Measurements from ENCODE around the gene DENND2A. TPM values are rescaled to one million over a fixed set of nuclear protein-coding genes. Genes with fewer than 3 reads are reported as not detected.
A peak's percentile ranks its signal among the peaks of the same experiment; 100 is the strongest.
"Not testable (repeated sequence)": the region's sequence is repeated elsewhere in the genome, so short reads cannot be mapped to it uniquely, and the experiment has no call there.

Gene DENND2A
- total RNA-seq, 1 experiment from 2014 or later = not detected

DNA sequence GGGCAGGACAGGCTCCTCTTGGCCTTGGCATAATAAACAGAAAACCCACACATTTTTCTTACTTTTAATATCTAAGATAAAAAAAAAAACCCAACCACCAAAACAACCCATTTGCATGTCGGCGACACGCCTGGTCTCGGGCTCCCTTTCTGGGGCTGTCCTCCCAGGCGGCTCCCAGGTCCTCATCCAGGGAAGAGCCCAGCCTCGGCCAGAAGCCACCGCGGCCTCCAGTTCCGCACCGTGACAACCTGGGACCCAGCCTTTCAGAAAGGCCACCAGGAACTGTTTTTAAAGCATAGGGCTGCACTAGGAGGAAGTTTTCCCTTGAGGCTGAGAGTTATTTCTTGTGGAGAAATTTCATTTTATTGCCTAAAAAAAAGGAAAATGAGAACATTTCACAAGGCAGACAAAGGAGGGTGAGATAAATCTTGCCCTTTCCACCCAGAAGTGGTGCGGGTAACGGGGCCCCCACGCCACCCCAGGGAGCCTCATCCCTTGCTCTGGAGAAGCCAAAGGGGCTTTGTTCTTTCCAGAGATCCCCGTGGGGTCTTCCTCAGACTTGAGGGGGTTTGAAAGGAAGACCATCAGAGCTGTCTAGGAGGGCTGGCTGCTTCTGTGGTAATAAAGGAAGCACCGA is 122.1 kb downstream of the DENND2A start:
- intact Hi-C loops (cut with micrococcal nuclease; ENCODE audit: unreplicated experiment) = loop anchor here (1.0 kb wide), 1 partner anchor 135 kb away; no protein-coding TSS in a partner anchor
- Mint-ChIP-seq H3K9me3 (ENCODE audit: low read depth, unreplicated experiment) (no peaks in the 10 kb centered on the region), H3K4me3 (ENCODE audit: low read depth, unreplicated experiment) (no peak overlapping the region), H3K27ac (ENCODE audit: unreplicated experiment) (no peak overlapping the region), H3K27me3 (ENCODE audit: unreplicated experiment) (no peaks in the 10 kb centered on the region), H3K36me3 (ENCODE audit: insufficient read depth, unreplicated experiment) (no peaks in the 10 kb centered on the region), H3K4me1 (ENCODE audit: low read depth, unreplicated experiment) (no peaks in the 10 kb centered on the region)
- CTCF ChIA-PET = interaction anchor here (0.6 to 1.9 kb wide), 5 partner anchors 8 to 135 kb away, joined by 3 to 28 read pairs (median 4); no protein-coding TSS in a partner anchor
- BruUV-seq (replicated peaks) = no TSS peak
- DNase-seq = no peak
- TF ChIP-seq, protein P1, sequence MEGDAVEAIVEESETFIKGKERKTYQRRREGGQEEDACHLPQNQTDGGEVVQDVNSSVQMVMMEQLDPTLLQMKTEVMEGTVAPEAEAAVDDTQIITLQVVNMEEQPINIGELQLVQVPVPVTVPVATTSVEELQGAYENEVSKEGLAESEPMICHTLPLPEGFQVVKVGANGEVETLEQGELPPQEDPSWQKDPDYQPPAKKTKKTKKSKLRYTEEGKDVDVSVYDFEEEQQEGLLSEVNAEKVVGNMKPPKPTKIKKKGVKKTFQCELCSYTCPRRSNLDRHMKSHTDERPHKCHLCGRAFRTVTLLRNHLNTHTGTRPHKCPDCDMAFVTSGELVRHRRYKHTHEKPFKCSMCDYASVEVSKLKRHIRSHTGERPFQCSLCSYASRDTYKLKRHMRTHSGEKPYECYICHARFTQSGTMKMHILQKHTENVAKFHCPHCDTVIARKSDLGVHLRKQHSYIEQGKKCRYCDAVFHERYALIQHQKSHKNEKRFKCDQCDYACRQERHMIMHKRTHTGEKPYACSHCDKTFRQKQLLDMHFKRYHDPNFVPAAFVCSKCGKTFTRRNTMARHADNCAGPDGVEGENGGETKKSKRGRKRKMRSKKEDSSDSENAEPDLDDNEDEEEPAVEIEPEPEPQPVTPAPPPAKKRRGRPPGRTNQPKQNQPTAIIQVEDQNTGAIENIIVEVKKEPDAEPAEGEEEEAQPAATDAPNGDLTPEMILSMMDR (IDR thresholded peaks at IDR 0.05; ENCODE audit: unreplicated experiment) = no peak

DNA sequence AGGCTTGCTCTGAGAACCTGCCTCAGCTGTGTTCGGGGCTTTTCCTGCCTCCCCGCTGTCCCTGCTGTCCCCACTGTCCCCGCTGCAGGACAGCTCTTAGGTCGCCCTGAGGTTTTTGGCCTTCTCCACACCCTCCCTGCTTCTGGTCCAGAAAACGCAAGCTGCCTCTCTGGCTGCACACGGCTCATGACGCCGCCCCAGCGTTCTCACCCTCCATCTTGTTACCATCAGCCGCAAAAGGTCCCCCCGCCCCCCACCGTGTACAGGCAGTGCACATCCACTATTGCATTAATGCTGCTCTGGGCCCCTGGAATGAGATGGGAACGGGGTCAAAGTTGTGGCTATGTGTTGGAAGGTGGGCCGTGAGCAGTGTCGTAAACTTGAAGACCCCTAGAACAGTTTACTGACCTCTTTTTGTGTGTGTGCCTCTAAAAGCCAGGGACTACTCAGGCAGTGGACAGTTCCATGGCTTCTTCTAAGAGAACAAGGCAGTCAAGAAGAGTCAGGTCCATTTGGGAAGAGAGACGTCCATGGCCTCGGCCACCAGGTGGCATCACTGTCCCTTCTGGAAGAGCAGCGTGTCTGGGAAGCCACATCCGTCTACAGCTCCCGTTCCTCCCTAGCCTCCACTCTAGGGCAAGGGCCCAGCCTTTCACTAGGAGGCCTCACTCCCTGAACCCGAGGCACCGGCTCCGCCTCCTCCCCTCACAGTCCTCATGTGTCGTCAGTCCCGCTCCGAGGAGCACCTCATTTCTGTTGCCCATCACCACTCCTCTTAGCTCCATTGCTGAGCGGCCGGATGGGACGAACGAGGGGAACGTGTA is 122.9 kb downstream of the DENND2A start:
- intact Hi-C loops (cut with micrococcal nuclease; ENCODE audit: unreplicated experiment) = loop anchor here (1.0 kb wide), 1 partner anchor 136 kb away; no protein-coding TSS in a partner anchor
- no TSS peak for BruUV-seq (replicated peaks)
- CTCF ChIA-PET = interaction anchor here (0.7 to 1.9 kb wide), 5 partner anchors 9 to 1131 kb away, joined by 3 to 28 read pairs (median 3); no protein-coding TSS in a partner anchor
- Mint-ChIP-seq H3K4me1 (ENCODE audit: low read depth, unreplicated experiment) (no peaks in the 10 kb centered on the region), H3K27me3 (ENCODE audit: unreplicated experiment) (no peaks in the 10 kb centered on the region), H3K27ac (ENCODE audit: unreplicated experiment) (no peak overlapping the region), H3K4me3 (ENCODE audit: low read depth, unreplicated experiment) (no peak overlapping the region), H3K9me3 (ENCODE audit: low read depth, unreplicated experiment) (no peaks in the 10 kb centered on the region), H3K36me3 (ENCODE audit: insufficient read depth, unreplicated experiment) (no peaks in the 10 kb centered on the region)
- peak; percentile 90 for DNase-seq
- TF ChIP-seq, protein P1 (IDR thresholded peaks at IDR 0.05; ENCODE audit: unreplicated experiment) = peak; percentile 85

DNA sequence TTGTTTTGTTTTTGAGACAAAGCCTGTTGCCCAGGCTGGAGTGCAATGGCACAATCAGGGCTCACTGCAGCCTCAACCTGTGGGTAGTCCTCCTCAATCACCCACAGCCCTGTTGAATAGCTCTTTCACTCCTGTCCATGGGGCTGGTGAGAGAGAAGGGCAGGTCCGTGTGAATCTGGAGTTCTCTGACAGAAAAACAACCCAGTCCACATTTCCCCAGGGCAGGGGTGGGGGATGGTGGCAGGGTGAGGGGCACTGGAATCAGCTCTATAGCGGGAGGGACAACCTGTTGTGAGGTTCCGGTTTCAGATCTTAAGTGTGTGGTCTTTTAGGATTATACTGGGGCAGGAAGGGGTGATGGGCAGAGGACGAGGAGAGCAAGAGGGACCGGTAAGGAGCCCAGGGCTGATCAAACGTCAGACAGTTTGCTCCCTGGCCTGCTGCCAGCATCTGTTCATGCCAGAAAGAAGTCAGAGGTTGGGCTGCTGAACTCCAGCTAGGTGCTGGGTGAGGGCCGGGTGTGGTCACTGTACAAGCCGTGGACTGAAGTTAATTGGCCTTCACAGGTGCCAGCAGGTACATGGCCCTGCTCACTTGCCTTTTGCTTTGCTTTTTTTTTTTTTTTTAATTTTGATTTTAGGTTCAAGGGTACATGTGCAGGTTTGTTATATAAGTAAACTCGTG is 128.2 kb downstream of the DENND2A start:
- TF ChIP-seq, protein P1 (IDR thresholded peaks at IDR 0.05; ENCODE audit: unreplicated experiment) = no peak
- no peaks in the 10 kb centered on the region for H3K9me3 Mint-ChIP-seq (ENCODE audit: low read depth, unreplicated experiment)
- CTCF ChIA-PET = interaction anchor here (0.7 kb wide), 1 partner anchor 24 kb away, joined by 4 read pairs; no protein-coding TSS in a partner anchor
- no peak overlapping the region for H3K4me3 Mint-ChIP-seq (ENCODE audit: low read depth, unreplicated experiment)
- no peaks in the 10 kb centered on the region for H3K27me3 Mint-ChIP-seq (ENCODE audit: unreplicated experiment)
- BruUV-seq (replicated peaks) = no TSS peak
- peak overlapping the region; percentile 43 for H3K27ac Mint-ChIP-seq (ENCODE audit: unreplicated experiment)
- intact Hi-C loops (cut with micrococcal nuclease; ENCODE audit: unreplicated experiment) = loop anchor here (5.0 kb wide), 1 partner anchor 35 kb away; the partner anchor contains the start of gene MKRN1
- H3K4me1 Mint-ChIP-seq (ENCODE audit: low read depth, unreplicated experiment) = peaks cover 8% of the 10 kb centered on the region
- H3K36me3 Mint-ChIP-seq (ENCODE audit: insufficient read depth, unreplicated experiment) = peaks cover 5% of the 10 kb centered on the region
- peak; percentile 77 for DNase-seq

DNA sequence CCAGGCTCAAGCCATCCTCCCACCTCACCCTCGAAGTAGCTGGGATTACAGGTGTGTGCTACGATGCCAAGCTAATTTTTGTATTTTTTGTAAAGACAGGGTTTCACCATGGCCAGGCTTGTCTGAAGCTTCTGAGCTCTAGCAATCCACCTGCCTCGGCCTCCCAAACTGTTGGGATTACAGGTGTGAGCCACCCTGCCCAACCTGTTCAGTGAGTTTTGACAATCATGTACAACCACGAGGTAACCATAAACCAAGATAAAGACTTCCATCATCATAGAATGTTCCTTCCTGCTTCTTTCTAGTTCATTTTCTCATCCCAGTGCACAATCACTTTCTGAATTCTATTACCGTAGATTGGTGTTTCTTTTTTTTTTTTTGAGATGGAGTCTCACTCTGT is 130.8 kb downstream of the DENND2A start:
- no peaks in the 10 kb centered on the region for H3K9me3 Mint-ChIP-seq (ENCODE audit: low read depth, unreplicated experiment)
- peaks cover 5% of the 10 kb centered on the region for H3K36me3 Mint-ChIP-seq (ENCODE audit: insufficient read depth, unreplicated experiment)
- no peak overlapping the region for H3K4me3 Mint-ChIP-seq (ENCODE audit: low read depth, unreplicated experiment)
- BruUV-seq (replicated peaks) = no TSS peak
- CTCF ChIA-PET = interaction anchor here (0.7 kb wide), 1 partner anchor 1173 kb away, joined by 3 read pairs; no protein-coding TSS in a partner anchor
- no peaks in the 10 kb centered on the region for H3K27me3 Mint-ChIP-seq (ENCODE audit: unreplicated experiment)
- peak; percentile 45 for DNase-seq
- intact Hi-C loops (cut with micrococcal nuclease; ENCODE audit: unreplicated experiment) = loop anchor here (5.0 kb wide), 1 partner anchor 32 kb away; the partner anchor contains the start of gene MKRN1
- TF ChIP-seq, protein P1 (IDR thresholded peaks at IDR 0.05; ENCODE audit: unreplicated experiment) = no peak
- peaks cover 8% of the 10 kb centered on the region for H3K4me1 Mint-ChIP-seq (ENCODE audit: low read depth, unreplicated experiment)
- peak overlapping the region; percentile 68 for H3K27ac Mint-ChIP-seq (ENCODE audit: unreplicated experiment)

DNA sequence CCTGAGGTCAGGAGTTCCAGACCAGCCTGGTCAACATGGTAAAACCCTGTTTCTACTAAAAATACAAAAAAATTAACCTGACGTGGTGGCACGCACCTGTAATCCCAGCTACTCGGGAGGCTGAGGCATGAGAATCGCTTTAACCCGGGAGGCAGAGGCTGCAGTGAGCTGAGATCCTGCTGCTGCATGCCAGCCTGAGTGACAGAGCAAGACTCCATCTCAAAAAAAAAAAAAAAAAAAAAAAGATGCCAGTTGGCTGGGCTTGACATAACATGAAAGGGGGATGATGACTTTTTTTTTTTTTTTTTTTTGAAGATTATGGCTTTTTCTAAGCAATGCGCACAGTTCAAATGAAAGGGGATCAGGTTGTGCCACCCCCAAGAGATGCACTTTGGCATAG is 133.1 kb downstream of the DENND2A start:
- intact Hi-C loops (cut with micrococcal nuclease; ENCODE audit: unreplicated experiment); DNase-seq; H3K4me3 Mint-ChIP-seq (ENCODE audit: low read depth, unreplicated experiment); H3K27me3 Mint-ChIP-seq (ENCODE audit: unreplicated experiment); H3K9me3 Mint-ChIP-seq (ENCODE audit: low read depth, unreplicated experiment); CTCF ChIA-PET; BruUV-seq (replicated peaks); H3K36me3 Mint-ChIP-seq (ENCODE audit: insufficient read depth, unreplicated experiment); H3K27ac Mint-ChIP-seq (ENCODE audit: unreplicated experiment); H3K4me1 Mint-ChIP-seq (ENCODE audit: low read depth, unreplicated experiment): not testable (repeated sequence)
